T-cell (primary cell): ENCODE measurements around the gene PTPRT. TPM values are rescaled to one million over a fixed set of nuclear protein-coding genes. Genes with fewer than 3 reads are reported as not detected.

Experiments used
- ATAC-seq, 4 experiments: fragments of 200-7000 bp in 3 of 4; fragments of 150-1000 bp in 1 of 4; cut with Tn5 transposase; replicated peaks in 1 of 4; 1 replicate in 3 of 4; 2 replicates in 1 of 4; pipeline ENCODE4 v1.10.0; 2021; ENCODE audit warnings: moderate library complexity in 3 of 4, mild to moderate bottlenecking in 2 of 4, moderate number of reproducible peaks in 1 of 4
- CTCF ChIA-PET, 2 donors: fragments of 300-600 bp; sonication (Branson Sonifier 250); formaldehyde crosslinking; loops; one replicate each; lab custom pipeline; 2022; ENCODE audit warnings: antibody characterized with exemption in 2 of 2; lab: Charles Lee
- POLR2A ChIA-PET, 2 donors: fragments of 300-600 bp; sonication (Branson Sonifier 250); formaldehyde crosslinking; loops; one replicate each; lab custom pipeline; 2022; ENCODE audit warnings: antibody characterized with exemption in 2 of 2; lab: Charles Lee
- DNase-seq, 35 experiments: peaks; one replicate each; pipeline versions ENCODE4 v3.0.0 to v3.0.0-alpha.2; 2013 to 2023
- H3K27ac ChIP-seq: one replicate; pipeline ENCODE4 v1.5.1; 2013; ENCODE audit warnings: low read length
- H3K27me3 ChIP-seq, 2 experiments: replicated peaks in 1 of 2; 1 replicate in 1 of 2; 2 replicates in 1 of 2; pipeline versions ENCODE4 v1.6.1 to v1.7.0; 2013; ENCODE audit warnings: low read length in 1 of 2, mixed read lengths in 1 of 2; ENCODE audit not compliant: control insufficient read depth in 2 of 2, insufficient read depth in 2 of 2; ENCODE audit errors: extremely low read depth in 1 of 2
- H3K36me3 ChIP-seq, 2 donors: 1 replicate in 1 of 2; 2 replicates in 1 of 2; pipeline versions ENCODE4 v1.6.1 to v1.7.0; 2013; ENCODE audit warnings: low read length in 1 of 2; ENCODE audit not compliant: control insufficient read depth in 2 of 2, insufficient read depth in 1 of 2; ENCODE audit errors: extremely low read depth in 1 of 2
- H3K4me1 ChIP-seq, 2 experiments: 1 replicate in 1 of 2; 2 replicates in 1 of 2; pipeline versions ENCODE4 v1.6.1 to v1.7.0; 2013; ENCODE audit warnings: low read length in 2 of 2, mixed read lengths in 1 of 2; ENCODE audit not compliant: insufficient read depth in 2 of 2, control insufficient read depth in 1 of 2; ENCODE audit errors: extremely low read depth in 1 of 2
- H3K4me3 ChIP-seq, 2 donors: 1 replicate in 1 of 2; 2 replicates in 1 of 2; pipeline versions ENCODE4 v1.5.1 to v1.7.0; 2013; ENCODE audit warnings: mild to moderate bottlenecking in 2 of 2, low read length in 1 of 2, moderate library complexity in 1 of 2; ENCODE audit not compliant: control insufficient read depth in 1 of 2; ENCODE audit errors: extremely low read depth in 1 of 2
- H3K9me3 ChIP-seq: 2 replicates; pipeline ENCODE4 v1.7.0; 2013
- H3K27ac Mint-ChIP-seq, 2 donors: one replicate each; pipeline ENCODE4 v1.8.0; 2020 to 2021; ENCODE audit warnings: mild to moderate bottlenecking in 2 of 2, mixed read lengths in 2 of 2
- H3K27me3 Mint-ChIP-seq, 2 donors: one replicate each; pipeline ENCODE4 v1.8.0; 2021 to 2022; ENCODE audit warnings: mixed read lengths in 2 of 2
- H3K36me3 Mint-ChIP-seq: one replicate; pipeline ENCODE4 v1.8.0; 2021; ENCODE audit warnings: mixed read lengths
- H3K4me1 Mint-ChIP-seq, 3 donors: one replicate each; pipeline ENCODE4 v1.8.0; 2020 to 2022; ENCODE audit warnings: mixed read lengths in 3 of 3, mild to moderate bottlenecking in 1 of 3
- H3K4me3 Mint-ChIP-seq, 3 donors: one replicate each; pipeline ENCODE4 v1.8.0; 2020 to 2022; ENCODE audit warnings: mild to moderate bottlenecking in 3 of 3, mixed read lengths in 3 of 3, moderate library complexity in 3 of 3
- H3K9me3 Mint-ChIP-seq, 3 donors: one replicate each; pipeline ENCODE4 v1.8.0; 2020 to 2022; ENCODE audit warnings: mixed read lengths in 3 of 3
- WGBS: methylation state at CpG from one replicate; pipeline ENCODE4 v1.1.5; 2013; ENCODE audit warnings: missing lambda C conversion rate; ENCODE audit not compliant: insufficient coverage; 5-methylcytosine and 5-hydroxymethylcytosine counted together
- total RNA-seq, 35 experiments: library from RNA in 6 of 35; stranded (reverse) in 6 of 35; fragments of 120-200 nt in 1 of 35; gene quantifications; one replicate each; pipeline versions ENCODE4 v1.2.1 to v1.2.4 and lab custom pipeline; 2013 to 2026

Gene PTPRT
- total RNA-seq, 5 donors from 2014 or later (not counting 1 experiment from before 2014, with no cell fraction given) = not detected

DNA sequence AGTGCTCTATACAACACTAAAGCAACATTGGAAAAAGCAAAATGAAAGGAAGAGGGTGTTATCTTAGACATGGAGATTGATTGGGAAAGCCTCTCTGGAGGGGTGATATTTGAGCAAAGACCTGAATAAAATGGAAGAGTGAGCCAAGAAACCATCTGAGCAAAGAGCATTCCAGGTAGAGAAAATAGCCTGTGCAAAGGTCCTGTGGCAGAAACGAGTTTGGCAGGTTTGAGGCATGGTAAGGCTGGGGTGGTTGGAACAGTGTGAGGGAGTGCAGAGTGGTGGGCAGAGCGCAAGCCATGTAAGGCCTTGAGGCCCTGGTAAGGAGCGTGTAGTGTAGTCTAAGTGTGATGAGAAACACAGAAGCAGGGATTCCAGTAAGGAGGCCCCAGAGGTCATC lies 40.0 kb upstream of the PTPRT start:
- ChIA-PET POLR2A (no interaction called here), CTCF (no interaction called here)
- Mint-ChIP-seq H3K4me1 (no peaks in the 10 kb centered on the region), H3K4me3 (no peak overlapping the region), H3K9me3 (no peaks in the 10 kb centered on the region), H3K27ac (no peak overlapping the region), H3K27me3 (peaks cover 5 to 7% of the 10 kb centered on the region in 2 donors), H3K36me3 (no peaks in the 10 kb centered on the region)
- no peaks in the 10 kb centered on the region for H3K9me3 ChIP-seq
- no peak overlapping the region for H3K4me3 ChIP-seq
- H3K4me1 ChIP-seq = no peaks in the 10 kb centered on the region
- H3K36me3 ChIP-seq = no peaks in the 10 kb centered on the region
- H3K27me3 ChIP-seq = no peaks in the 10 kb centered on the region
- WGBS = 72% methylated on average over 3 of the region's 3 CpGs
- no peak for ATAC-seq
- H3K27ac ChIP-seq = no peak overlapping the region
- no peak for DNase-seq

DNA sequence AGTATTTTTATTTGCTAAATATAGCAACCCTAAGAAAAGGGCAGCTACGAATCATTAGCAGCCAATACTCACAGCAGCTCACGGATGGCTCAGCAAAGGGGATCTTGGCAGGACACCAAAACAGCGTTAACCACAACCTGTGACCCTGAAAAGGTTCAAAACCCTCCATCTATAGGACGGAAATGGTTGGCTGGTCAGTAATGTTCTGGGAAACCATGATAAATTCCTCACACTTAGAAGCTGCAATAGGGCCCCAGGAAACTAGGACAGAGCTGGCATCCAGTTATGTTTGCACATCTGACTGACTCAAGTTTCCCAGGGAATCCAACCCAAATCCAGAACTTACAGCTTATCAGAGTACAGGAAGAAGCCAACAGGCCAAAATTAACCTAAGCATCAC lies 30.9 kb upstream of the PTPRT start:
- Mint-ChIP-seq H3K4me3 (no peak overlapping the region), H3K4me1 (no peaks in the 10 kb centered on the region), H3K27ac (no peak overlapping the region), H3K36me3 (no peaks in the 10 kb centered on the region), H3K27me3 (peaks cover 9% of the 10 kb centered on the region in 2 donors), H3K9me3 (no peaks in the 10 kb centered on the region)
- ChIA-PET CTCF (no interaction called here), POLR2A (no interaction called here)
- H3K4me3 ChIP-seq = no peak overlapping the region
- H3K4me1 ChIP-seq = no peaks in the 10 kb centered on the region
- H3K9me3 ChIP-seq = no peaks in the 10 kb centered on the region
- DNase-seq (no peak), ATAC-seq (no peak)
- peaks cover 0 to 9% of the 10 kb centered on the region in 2 experiments for H3K27me3 ChIP-seq
- no peaks in the 10 kb centered on the region for H3K36me3 ChIP-seq
- H3K27ac ChIP-seq = no peak overlapping the region
- WGBS = no CpG with 5 or more reads among the region's 4 CpGs

DNA sequence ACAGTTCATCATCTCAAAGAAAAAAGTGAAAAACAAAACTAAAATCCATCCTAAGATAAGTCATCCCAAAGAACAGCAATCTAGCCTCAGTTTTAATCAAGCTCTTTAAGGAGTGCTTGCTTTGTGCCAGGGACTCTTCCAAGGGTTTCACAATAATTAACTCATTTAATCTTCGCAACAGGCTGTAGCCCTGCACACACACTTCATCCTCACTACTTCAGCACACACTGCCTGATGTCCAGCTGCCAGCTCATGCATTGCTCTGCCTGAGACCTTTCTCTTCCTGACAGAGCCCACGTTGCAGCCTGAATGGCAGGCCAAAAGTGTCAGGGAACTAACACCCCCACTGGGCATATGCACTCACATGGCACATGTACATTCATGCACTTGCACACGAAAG lies 21.2 kb upstream of the PTPRT start:
- CTCF ChIA-PET = no interaction called here
- no peaks in the 10 kb centered on the region for H3K36me3 ChIP-seq
- POLR2A ChIA-PET = no interaction called here
- H3K4me3 ChIP-seq = no peak overlapping the region
- ATAC-seq (no peak), DNase-seq (no peak)
- no peak overlapping the region for H3K27ac Mint-ChIP-seq
- H3K4me1 Mint-ChIP-seq = no peaks in the 10 kb centered on the region
- no peaks in the 10 kb centered on the region for H3K9me3 Mint-ChIP-seq
- WGBS = 57% methylated on average over 2 of the region's 3 CpGs
- H3K4me3 Mint-ChIP-seq = no peak overlapping the region
- no peaks in the 10 kb centered on the region for H3K9me3 ChIP-seq
- no peaks in the 10 kb centered on the region for H3K36me3 Mint-ChIP-seq
- peaks cover 4 to 5% of the 10 kb centered on the region in 2 donors for H3K27me3 Mint-ChIP-seq
- peaks cover 0 to 5% of the 10 kb centered on the region in 2 experiments for H3K27me3 ChIP-seq
- H3K27ac ChIP-seq = no peak overlapping the region
- no peaks in the 10 kb centered on the region for H3K4me1 ChIP-seq

DNA sequence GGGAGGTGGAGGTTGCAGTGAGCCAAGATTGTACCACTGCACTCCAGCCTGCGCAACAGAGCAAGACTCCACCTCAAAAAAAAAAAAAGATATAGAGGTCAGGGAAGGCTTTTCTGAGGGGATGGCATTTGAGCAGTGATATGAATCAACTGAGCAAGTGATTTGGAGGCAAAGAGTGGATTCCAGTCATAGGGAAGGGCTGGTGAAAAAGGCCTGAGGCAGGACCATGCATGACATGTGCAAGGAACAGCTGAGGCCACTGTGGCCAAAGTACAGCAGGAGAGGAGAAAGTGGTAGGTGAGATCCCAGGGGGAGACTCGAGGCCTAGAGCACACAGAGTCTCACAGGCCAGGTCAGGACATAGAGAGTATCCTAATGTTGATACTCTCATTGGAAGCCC lies 20.1 kb upstream of the PTPRT start:
- Histone ChIP-seq H3K27me3 (no peaks in the 10 kb centered on the region), H3K4me1 (no peaks in the 10 kb centered on the region), H3K9me3 (no peaks in the 10 kb centered on the region), H3K4me3 (no peak overlapping the region), H3K36me3 (no peaks in the 10 kb centered on the region), H3K27ac (no peak overlapping the region)
- ChIA-PET POLR2A (no interaction called here), CTCF (no interaction called here)
- DNase-seq (no peak), ATAC-seq (no peak)
- Mint-ChIP-seq H3K27me3 (no peaks in the 10 kb centered on the region), H3K27ac (no peak overlapping the region), H3K4me3 (no peak overlapping the region), H3K36me3 (no peaks in the 10 kb centered on the region), H3K4me1 (no peaks in the 10 kb centered on the region), H3K9me3 (no peaks in the 10 kb centered on the region)
- 0% methylated on average over 1 of the region's 2 CpGs for WGBS

DNA sequence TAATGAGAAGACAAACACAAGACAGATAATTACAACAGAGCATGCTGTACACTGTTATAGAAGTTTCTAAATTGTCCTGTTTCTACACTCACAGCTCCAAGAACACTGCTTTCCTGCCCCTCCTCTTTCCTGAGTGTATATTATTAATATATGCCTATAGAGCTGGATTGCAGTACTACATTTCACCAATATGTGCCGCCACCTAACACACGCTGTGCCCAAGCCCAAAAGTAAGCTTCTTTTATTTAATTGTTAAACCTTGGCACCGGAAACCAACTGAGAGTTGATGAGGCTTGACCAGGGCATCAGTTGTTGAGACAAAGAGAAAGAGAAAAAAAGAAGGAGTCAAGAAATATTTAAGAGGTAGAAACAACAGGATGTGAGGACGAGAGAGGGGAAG lies 16.0 kb upstream of the PTPRT start:
- no peak overlapping the region for H3K27ac ChIP-seq
- no peak overlapping the region for H3K4me3 ChIP-seq
- Mint-ChIP-seq H3K27ac (no peak overlapping the region), H3K4me3 (no peak overlapping the region), H3K27me3 (no peaks in the 10 kb centered on the region), H3K9me3 (no peaks in the 10 kb centered on the region), H3K36me3 (no peaks in the 10 kb centered on the region), H3K4me1 (no peaks in the 10 kb centered on the region)
- H3K36me3 ChIP-seq = no peaks in the 10 kb centered on the region
- no peak for ATAC-seq
- no peak for DNase-seq
- ChIA-PET POLR2A (no interaction called here), CTCF (no interaction called here)
- peaks cover 0 to 3% of the 10 kb centered on the region in 2 experiments for H3K27me3 ChIP-seq
- no peaks in the 10 kb centered on the region for H3K9me3 ChIP-seq
- no peaks in the 10 kb centered on the region for H3K4me1 ChIP-seq
- WGBS = 100% methylated on average over 1 of the region's 4 CpGs

DNA sequence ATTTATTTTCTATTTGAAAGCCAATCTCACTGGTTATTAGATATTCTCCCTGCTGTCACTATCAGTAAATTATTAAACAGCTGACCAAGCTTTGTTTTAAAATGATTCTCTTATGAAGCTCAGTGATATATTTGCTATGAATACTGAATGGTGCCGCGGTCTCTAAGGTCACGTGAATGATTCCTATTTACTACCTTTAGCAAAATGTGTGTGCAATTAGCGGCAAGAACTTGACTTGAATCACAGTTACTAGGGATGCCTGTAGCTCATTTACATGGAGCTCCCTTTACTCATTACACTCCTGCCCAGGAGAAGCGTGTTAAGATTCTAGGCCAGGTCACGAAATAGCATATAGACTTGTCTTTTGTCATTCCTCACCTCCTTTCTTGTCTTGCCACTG lies 12.4 kb upstream of the PTPRT start:
- DNase-seq (no peak), ATAC-seq (no peak)
- Histone ChIP-seq H3K27ac (no peak overlapping the region), H3K9me3 (no peaks in the 10 kb centered on the region), H3K4me3 (no peak overlapping the region), H3K4me1 (no peaks in the 10 kb centered on the region), H3K36me3 (no peaks in the 10 kb centered on the region), H3K27me3 (peaks cover 2 to 3% of the 10 kb centered on the region in 2 experiments)
- ChIA-PET CTCF (interaction anchor here in 1 of 2 donors (0.5 kb wide), 1 partner anchor 213 kb away, joined by 6 read pairs; no protein-coding TSS in a partner anchor), POLR2A (no interaction called here)
- Mint-ChIP-seq H3K27me3 (no peaks in the 10 kb centered on the region), H3K9me3 (peaks cover 0 to 5% (median 0%) of the 10 kb centered on the region in 3 donors), H3K36me3 (no peaks in the 10 kb centered on the region), H3K27ac (no peak overlapping the region), H3K4me3 (no peak overlapping the region), H3K4me1 (no peaks in the 10 kb centered on the region)
- whole genome bisulfite sequencing = 60% methylated on average over 1 of the region's 6 CpGs

DNA sequence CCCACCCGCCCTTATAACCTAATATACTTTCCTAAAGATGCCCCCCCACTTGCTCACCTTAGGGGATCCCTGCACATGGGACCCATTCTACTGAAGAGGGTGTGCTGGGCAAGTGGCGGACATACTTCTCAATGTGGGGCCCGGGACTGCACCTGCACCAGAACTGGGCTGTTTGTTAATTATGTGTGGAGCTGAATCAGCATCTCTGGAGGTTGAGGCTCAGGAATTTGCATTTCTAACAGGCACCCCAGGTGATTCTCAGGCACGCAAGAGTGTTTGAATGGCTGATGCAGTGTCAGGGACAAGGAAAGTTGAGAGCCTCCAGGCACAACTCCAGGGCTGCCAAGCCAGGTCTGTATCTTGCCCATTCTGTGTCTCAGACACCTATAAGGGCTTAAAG lies 8.9 kb upstream of the PTPRT start:
- ChIA-PET POLR2A (no interaction called here), CTCF (no interaction called here)
- Histone ChIP-seq H3K27ac (no peak overlapping the region), H3K4me3 (no peak overlapping the region), H3K36me3 (no peaks in the 10 kb centered on the region), H3K9me3 (no peaks in the 10 kb centered on the region), H3K4me1 (no peaks in the 10 kb centered on the region), H3K27me3 (peaks cover 3 to 4% of the 10 kb centered on the region in 2 experiments)
- 67% methylated on average over 2 of the region's 4 CpGs for WGBS
- H3K4me3 Mint-ChIP-seq = no peak overlapping the region
- H3K36me3 Mint-ChIP-seq = no peaks in the 10 kb centered on the region
- no peaks in the 10 kb centered on the region for H3K4me1 Mint-ChIP-seq
- H3K27me3 Mint-ChIP-seq = peaks cover 0 to 5% of the 10 kb centered on the region in 2 donors
- no peak overlapping the region for H3K27ac Mint-ChIP-seq
- H3K9me3 Mint-ChIP-seq = peaks cover 0 to 5% (median 0%) of the 10 kb centered on the region in 3 donors
- DNase-seq (no peak), ATAC-seq (no peak)
